ENCODE measurements around the gene GAS2L1.

DNA sequence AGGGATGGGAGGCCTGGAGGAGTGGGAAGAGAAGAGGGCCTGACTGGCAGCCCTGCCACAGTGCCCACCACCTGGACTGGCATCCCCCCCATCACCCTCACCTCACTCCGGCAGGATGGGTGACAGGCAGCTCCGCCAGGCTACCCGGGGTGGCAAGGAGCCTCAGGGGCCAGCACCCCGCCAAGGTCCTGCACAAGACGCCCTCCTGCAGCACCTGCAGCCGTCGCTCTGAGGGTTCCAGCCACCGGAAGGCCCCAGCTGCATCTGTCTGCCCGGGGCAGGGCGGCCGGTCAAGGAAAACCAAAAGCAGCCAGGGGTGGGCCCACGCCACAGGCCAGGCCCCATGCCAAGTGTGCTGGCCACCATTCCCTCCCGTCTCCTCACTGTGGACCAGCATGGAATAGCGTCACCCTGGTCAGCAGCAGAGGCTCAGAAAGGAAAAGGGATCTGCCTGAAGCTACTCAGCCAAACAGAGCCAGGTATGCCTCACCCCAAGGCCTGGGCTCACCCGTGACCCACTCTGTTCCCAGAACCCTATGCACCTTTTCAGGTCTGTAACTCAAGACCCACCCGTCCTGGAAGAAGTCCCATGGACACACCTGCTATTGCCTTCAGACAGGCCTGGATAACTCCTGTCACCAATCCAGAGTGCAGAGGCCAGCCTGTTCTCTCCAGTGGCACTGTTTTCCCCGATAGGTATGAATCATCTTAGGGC lies 45.7 kb upstream of the GAS2L1 start:
- TF ChIP-seq, protein P1, sequence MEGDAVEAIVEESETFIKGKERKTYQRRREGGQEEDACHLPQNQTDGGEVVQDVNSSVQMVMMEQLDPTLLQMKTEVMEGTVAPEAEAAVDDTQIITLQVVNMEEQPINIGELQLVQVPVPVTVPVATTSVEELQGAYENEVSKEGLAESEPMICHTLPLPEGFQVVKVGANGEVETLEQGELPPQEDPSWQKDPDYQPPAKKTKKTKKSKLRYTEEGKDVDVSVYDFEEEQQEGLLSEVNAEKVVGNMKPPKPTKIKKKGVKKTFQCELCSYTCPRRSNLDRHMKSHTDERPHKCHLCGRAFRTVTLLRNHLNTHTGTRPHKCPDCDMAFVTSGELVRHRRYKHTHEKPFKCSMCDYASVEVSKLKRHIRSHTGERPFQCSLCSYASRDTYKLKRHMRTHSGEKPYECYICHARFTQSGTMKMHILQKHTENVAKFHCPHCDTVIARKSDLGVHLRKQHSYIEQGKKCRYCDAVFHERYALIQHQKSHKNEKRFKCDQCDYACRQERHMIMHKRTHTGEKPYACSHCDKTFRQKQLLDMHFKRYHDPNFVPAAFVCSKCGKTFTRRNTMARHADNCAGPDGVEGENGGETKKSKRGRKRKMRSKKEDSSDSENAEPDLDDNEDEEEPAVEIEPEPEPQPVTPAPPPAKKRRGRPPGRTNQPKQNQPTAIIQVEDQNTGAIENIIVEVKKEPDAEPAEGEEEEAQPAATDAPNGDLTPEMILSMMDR (IDR thresholded peaks at IDR 0.05) = no peak
- TF ChIP-seq EZH2 (IDR thresholded peaks at IDR 0.05; ENCODE audit: borderline replicate concordance, insufficient read depth, low read depth, low read length, poor library complexity, severe bottlenecking) = no peak

All from B cell (primary cell).